ENCODE results near the gene ACSL6. TPM values are rescaled to one million over a fixed set of nuclear protein-coding genes. Genes with fewer than 3 reads are reported as not detected.

ACSL6 gene
- total RNA-seq, 1 experiment from 2014 or later, result 1.4 TPM

- H3K27ac Mint-ChIP-seq (ENCODE audit: unreplicated experiment), result no peak overlapping the region
- no peak for DNase-seq
- intact Hi-C loops (cut with micrococcal nuclease; ENCODE audit: unreplicated experiment), result no loop called here
- peaks cover 7% of the 10 kb centered on the region for H3K4me1 Mint-ChIP-seq (ENCODE audit: low read depth, unreplicated experiment)
- H3K27me3 Mint-ChIP-seq (ENCODE audit: insufficient read depth, unreplicated experiment), result peaks cover 2% of the 10 kb centered on the region
- POLR2A ChIA-PET, result no interaction called here
- Histone ChIP-seq H3K9me3 (no peaks in the 10 kb centered on the region), H3K4me3 (ENCODE audit: low read depth, low read length) (no peak overlapping the region), H3K4me1 (0 out of 2 replicates have a peak, but pooled peaks cover 3% of the 10 kb centered on the region), H3K36me3 (ENCODE audit: control insufficient read depth, insufficient read depth, low read length) (no peaks in the 10 kb centered on the region), H3K27me3 (replicated peaks; ENCODE audit: control insufficient read depth, insufficient read depth, low read length) (no peaks in the 10 kb centered on the region)
- H3K9me3 Mint-ChIP-seq (ENCODE audit: unreplicated experiment), result no peaks in the 10 kb centered on the region
- CTCF ChIA-PET, result no interaction called here
- TF ChIP-seq CTCF (IDR thresholded peaks at IDR 0.05; ENCODE audit: insufficient read depth in 1 of 2, low read depth in 1 of 2, low read length in 1 of 2, severe bottlenecking in 1 of 2, unreplicated experiment in 1 of 2), result no peak
- H3K4me3 Mint-ChIP-seq (ENCODE audit: unreplicated experiment), result no peak overlapping the region
- BruUV-seq (replicated peaks), result no TSS peak
- H3K36me3 Mint-ChIP-seq (ENCODE audit: insufficient read depth, unreplicated experiment), result no peaks in the 10 kb centered on the region
These were observed 38.3 kb downstream of the ACSL6 start for GRCh38 chr5:131973089-131973712.

GRCh38 chr5:131968396-131968954 lies 43.0 kb downstream of the ACSL6 start:
- DNase-seq, result no peak
- H3K36me3 ChIP-seq (ENCODE audit: control insufficient read depth, insufficient read depth, low read length), result no peaks in the 10 kb centered on the region
- intact Hi-C loops (cut with micrococcal nuclease; ENCODE audit: unreplicated experiment), result no loop called here
- H3K9me3 Mint-ChIP-seq (ENCODE audit: unreplicated experiment), result no peaks in the 10 kb centered on the region
- no peak overlapping the region for H3K4me3 ChIP-seq (ENCODE audit: low read depth, low read length)
- no peak overlapping the region for H3K27ac Mint-ChIP-seq (ENCODE audit: unreplicated experiment)
- no peaks in the 10 kb centered on the region for H3K4me1 ChIP-seq
- no peak for TF ChIP-seq CTCF (IDR thresholded peaks at IDR 0.05; ENCODE audit: insufficient read depth in 1 of 2, low read depth in 1 of 2, low read length in 1 of 2, severe bottlenecking in 1 of 2, unreplicated experiment in 1 of 2)
- H3K36me3 Mint-ChIP-seq (ENCODE audit: insufficient read depth, unreplicated experiment), result no peaks in the 10 kb centered on the region
- no peak overlapping the region for H3K4me3 Mint-ChIP-seq (ENCODE audit: unreplicated experiment)
- BruUV-seq (replicated peaks), result no TSS peak
- ChIA-PET CTCF (no interaction called here), POLR2A (no interaction called here)
- H3K27me3 Mint-ChIP-seq (ENCODE audit: insufficient read depth, unreplicated experiment), result no peaks in the 10 kb centered on the region
- no peaks in the 10 kb centered on the region for H3K4me1 Mint-ChIP-seq (ENCODE audit: low read depth, unreplicated experiment)
- H3K9me3 ChIP-seq, result no peaks in the 10 kb centered on the region
- no peaks in the 10 kb centered on the region for H3K27me3 ChIP-seq (replicated peaks; ENCODE audit: control insufficient read depth, insufficient read depth, low read length)

DNA sequence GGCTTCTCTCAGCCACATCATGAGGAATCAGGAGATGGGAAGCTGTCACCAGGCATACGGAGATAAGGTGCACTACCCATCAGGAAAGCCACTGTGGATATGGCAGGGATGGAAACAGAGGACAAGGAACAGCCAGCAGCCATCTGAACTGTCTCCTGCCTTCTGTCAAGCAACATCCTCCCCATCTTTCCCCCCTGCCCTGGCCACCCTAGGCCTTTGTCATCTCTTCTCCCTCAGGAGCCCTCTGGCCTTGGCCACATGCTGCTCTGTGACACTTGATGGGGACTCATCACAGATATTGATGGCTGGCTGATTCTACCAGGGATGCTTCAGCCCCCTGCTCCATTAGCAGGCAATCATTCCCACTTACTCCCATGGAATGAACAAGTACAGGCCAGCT lies 44.9 kb downstream of the ACSL6 start:
- Mint-ChIP-seq H3K4me1 (ENCODE audit: low read depth, unreplicated experiment) (no peaks in the 10 kb centered on the region), H3K27ac (ENCODE audit: unreplicated experiment) (no peak overlapping the region), H3K9me3 (ENCODE audit: unreplicated experiment) (no peaks in the 10 kb centered on the region), H3K4me3 (ENCODE audit: unreplicated experiment) (no peak overlapping the region), H3K36me3 (ENCODE audit: insufficient read depth, unreplicated experiment) (no peaks in the 10 kb centered on the region), H3K27me3 (ENCODE audit: insufficient read depth, unreplicated experiment) (no peaks in the 10 kb centered on the region)
- H3K36me3 ChIP-seq (ENCODE audit: control insufficient read depth, insufficient read depth, low read length), result no peaks in the 10 kb centered on the region
- no peak overlapping the region for H3K4me3 ChIP-seq (ENCODE audit: low read depth, low read length)
- intact Hi-C loops (cut with micrococcal nuclease; ENCODE audit: unreplicated experiment), result no loop called here
- DNase-seq, result no peak
- TF ChIP-seq CTCF (IDR thresholded peaks at IDR 0.05; ENCODE audit: insufficient read depth in 1 of 2, low read depth in 1 of 2, low read length in 1 of 2, severe bottlenecking in 1 of 2, unreplicated experiment in 1 of 2), result no peak
- no peaks in the 10 kb centered on the region for H3K4me1 ChIP-seq
- POLR2A ChIA-PET, result no interaction called here
- H3K27me3 ChIP-seq (replicated peaks; ENCODE audit: control insufficient read depth, insufficient read depth, low read length), result no peaks in the 10 kb centered on the region
- H3K9me3 ChIP-seq, result no peaks in the 10 kb centered on the region
- CTCF ChIA-PET, result no interaction called here
- no TSS peak for BruUV-seq (replicated peaks)
